GM18511 (cell line): Measurements from ENCODE around the gene IFNL1.
"Not testable (repeated sequence)": the region's sequence is repeated elsewhere in the genome, so short reads cannot be mapped to it uniquely, and the experiment has no call there.

Experiments used
- ATAC-seq: cut with Tn5 transposase; IDR thresholded peaks from one replicate; pipeline ENCODE4 v1.9.1; 2021; ENCODE audit warnings: mild to moderate bottlenecking, moderate library complexity; ENCODE audit not compliant: unreplicated experiment

The IFNL1 gene

GRCh38 chr19:39307822-39308530 is 11.8 kb downstream of the IFNL1 start:
- no peak for ATAC-seq

GRCh38 chr19:39308531-39309304 is 12.5 kb downstream of the IFNL1 start:
- no peak for ATAC-seq

GRCh38 chr19:39309305-39309670 is 13.1 kb downstream of the IFNL1 start:
- not testable (repeated sequence) for ATAC-seq

GRCh38 chr19:39310558-39311311 is 14.5 kb downstream of the IFNL1 start:
- no peak for ATAC-seq

- ATAC-seq, result no peak
These were observed 18.0 kb downstream of the IFNL1 start for GRCh38 chr19:39314016-39314728.

GRCh38 chr19:39315933-39316332 is 19.7 kb downstream of the IFNL1 start:
- no peak for ATAC-seq

GRCh38 chr19:39316627-39317321 is 20.6 kb downstream of the IFNL1 start:
- ATAC-seq, result no peak

- ATAC-seq, result no peak
These were observed 21.3 kb downstream of the IFNL1 start for GRCh38 chr19:39317476-39317875.

GRCh38 chr19:39318071-39318470 is 21.9 kb downstream of the IFNL1 start:
- no peak for ATAC-seq

GRCh38 chr19:39318690-39319089 is 22.5 kb downstream of the IFNL1 start:
- no peak for ATAC-seq

GRCh38 chr19:39319098-39319891 is 23.1 kb downstream of the IFNL1 start:
- ATAC-seq, result no peak

- no peak for ATAC-seq
These were observed 23.7 kb downstream of the IFNL1 start for GRCh38 chr19:39319892-39320248.

GRCh38 chr19:39321117-39321831 is 25.1 kb downstream of the IFNL1 start:
- ATAC-seq, result no peak

GRCh38 chr19:39321832-39322176 is 25.6 kb downstream of the IFNL1 start:
- no peak for ATAC-seq

- no peak for ATAC-seq
These were observed 28.1 kb downstream of the IFNL1 start for GRCh38 chr19:39324242-39324842.

GRCh38 chr19:39325778-39326665 is 29.8 kb downstream of the IFNL1 start:
- no peak for ATAC-seq

- no peak for ATAC-seq
These were observed 31.3 kb downstream of the IFNL1 start for GRCh38 chr19:39327363-39328045.
